H1 (cell line): ENCODE data around the gene ZNF281. TPM values are rescaled to one million over a fixed set of nuclear protein-coding genes. Genes with fewer than 3 reads are reported as not detected.

Experiments
- CTCF ChIA-PET: fragments of 300-600 bp; sonication (Branson Sonifier 250); formaldehyde crosslinking; loops from one replicate; lab custom pipeline; 2021; ENCODE audit not compliant: partially characterized antibody; lab: Charles Lee
- POLR2A ChIA-PET: fragments of 300-600 bp; sonication (Branson Sonifier 250); formaldehyde crosslinking; loops from one replicate; lab custom pipeline; 2021; ENCODE audit warnings: inconsistent platforms; ENCODE audit not compliant: partially characterized antibody; lab: Charles Lee
- DNase-seq, 2 experiments: peaks; one replicate each; pipeline versions ENCODE4 v3.0.0 to v3.0.0-alpha.2; 2010 to 2022; ENCODE audit warnings: low spot score in 2 of 2, low read depth in 1 of 2, mixed read lengths in 1 of 2
- FAIRE-seq: peaks from 2 replicates; lab custom pipeline; 2011; peaks lifted over from hg19 to GRCh38; lab: Jason Lieb, UNC
- H2AFZ ChIP-seq: 2 replicates; pipeline ENCODE4 v1.8.1; 2012; ENCODE audit warnings: low read length, inconsistent platforms
- H2AK5ac ChIP-seq: 2 replicates; pipeline ENCODE4 v1.6.1; 2013; ENCODE audit warnings: low read depth, low read length
- H2BK120ac ChIP-seq: replicated peaks from 2 replicates; pipeline ENCODE3; 2013; ENCODE audit warnings: low read depth, low read length, inconsistent platforms
- H2BK12ac ChIP-seq: 2 replicates; pipeline ENCODE4 v1.6.1; 2013; ENCODE audit warnings: low read depth, low read length
- H2BK15ac ChIP-seq: 2 replicates; pipeline ENCODE4 v1.6.1; 2013; ENCODE audit warnings: low read length
- H2BK20ac ChIP-seq: 2 replicates; pipeline ENCODE4 v1.6.1; 2013; ENCODE audit warnings: low read length
- H2BK5ac ChIP-seq: 2 replicates; pipeline ENCODE4 v1.6.1; 2013; ENCODE audit warnings: low read depth, low read length
- H3K14ac ChIP-seq: 2 replicates; pipeline ENCODE4 v1.6.1; 2013; ENCODE audit warnings: inconsistent platforms; ENCODE audit not compliant: insufficient read length
- H3K18ac ChIP-seq: 2 replicates; pipeline ENCODE4 v1.6.1; 2013; ENCODE audit warnings: low read length; ENCODE audit errors: extremely low read depth
- H3K23ac ChIP-seq: 2 replicates; pipeline ENCODE4 v1.6.1; 2013; ENCODE audit warnings: inconsistent platforms; ENCODE audit not compliant: insufficient read length
- H3K23me2 ChIP-seq: 2 replicates; pipeline ENCODE4 v1.6.1; 2013; ENCODE audit warnings: low read depth, low read length
- H3K27ac ChIP-seq: 2 replicates; pipeline ENCODE4 v1.6.1; 2011; ENCODE audit warnings: low read depth, low read length, inconsistent platforms
- H3K27me3 ChIP-seq, 4 experiments: replicated peaks in 1 of 4; 1 replicate in 1 of 4; 2 replicates in 3 of 4; pipeline versions ENCODE4 v1.6.1 to v1.8.1; 2011 to 2013; ENCODE audit warnings: low read length in 3 of 4, mild to moderate bottlenecking in 3 of 4, inconsistent platforms in 2 of 4, mixed read lengths in 2 of 4, moderate library complexity in 1 of 4; ENCODE audit not compliant: control insufficient read depth in 3 of 4, insufficient read depth in 3 of 4; ENCODE audit errors: extremely low read depth in 1 of 4
- H3K36me3 ChIP-seq, 4 experiments: 2 replicates each; pipeline versions ENCODE4 v1.6.1 to v1.8.1; 2011 to 2013; ENCODE audit warnings: mild to moderate bottlenecking in 4 of 4, low read length in 3 of 4, moderate library complexity in 2 of 4, control low read depth in 1 of 4, inconsistent platforms in 1 of 4; ENCODE audit not compliant: insufficient read depth in 4 of 4, control insufficient read depth in 2 of 4
- H3K4ac ChIP-seq: replicated peaks from 2 replicates; pipeline ENCODE3; 2013; ENCODE audit warnings: low read length, low read depth, mixed read lengths, inconsistent platforms; ENCODE audit not compliant: insufficient read length
- H3K4me1 ChIP-seq, 4 experiments: replicated peaks in 1 of 4; 1 replicate in 1 of 4; 2 replicates in 3 of 4; pipeline versions ENCODE4 v1.6.1 to v1.8.1; 2011 to 2013; ENCODE audit warnings: low read length in 3 of 4, inconsistent platforms in 2 of 4, mixed read lengths in 1 of 4; ENCODE audit not compliant: insufficient read depth in 4 of 4, control insufficient read depth in 3 of 4
- H3K4me2 ChIP-seq, 2 experiments: 2 replicates each; pipeline versions ENCODE4 v1.6.1 to v1.8.1; 2011 to 2013; ENCODE audit warnings: low read depth in 2 of 2, low read length in 2 of 2, control low read depth in 1 of 2, inconsistent platforms in 1 of 2, mild to moderate bottlenecking in 1 of 2; ENCODE audit not compliant: insufficient read depth in 1 of 2
- H3K4me3 ChIP-seq, 4 experiments: fragments of 200-600, 300-600 bp in 1 of 4; sonication (generic), shearing (Covaris generic), sonication (Bioruptor Twin) in 1 of 4; 2 replicates each; pipeline versions ENCODE4 v1.5.1 to v1.8.1; 2011 to 2016; ENCODE audit warnings: low read length in 4 of 4, low read depth in 3 of 4, control low read depth in 2 of 4, inconsistent platforms in 2 of 4, mild to moderate bottlenecking in 2 of 4, mixed read lengths in 1 of 4, moderate library complexity in 1 of 4; ENCODE audit not compliant: insufficient read depth in 2 of 4; ENCODE audit errors: extremely low read depth in 1 of 4
- H3K56ac ChIP-seq: replicated peaks from 2 replicates; pipeline ENCODE3; 2013; ENCODE audit warnings: low read depth, mild to moderate bottlenecking, mixed read lengths, low read length, inconsistent platforms; ENCODE audit not compliant: insufficient read length
- H3K79me1 ChIP-seq: 2 replicates; pipeline ENCODE4 v1.6.1; 2013; ENCODE audit warnings: low read depth, low read length, control low read depth
- H3K79me2 ChIP-seq, 2 experiments: 2 replicates each; pipeline versions ENCODE4 v1.6.1 to v1.8.1; 2012 to 2013; ENCODE audit warnings: low read length in 2 of 2, mild to moderate bottlenecking in 2 of 2, inconsistent platforms in 1 of 2; ENCODE audit not compliant: insufficient read depth in 2 of 2, control insufficient read depth in 1 of 2
- H3K9ac ChIP-seq, 4 experiments: replicated peaks in 1 of 4; 1 replicate in 1 of 4; 2 replicates in 3 of 4; pipeline versions ENCODE4 v1.6.1 to v1.8.1; 2011 to 2013; ENCODE audit warnings: low read depth in 3 of 4, low read length in 3 of 4, control low read depth in 2 of 4, mild to moderate bottlenecking in 2 of 4, moderate library complexity in 2 of 4, inconsistent platforms in 1 of 4; ENCODE audit errors: extremely low read depth in 1 of 4
- H3K9me3 ChIP-seq, 2 experiments: 2 replicates each; pipeline versions ENCODE4 v1.6.1 to v1.8.1; 2012 to 2013; ENCODE audit warnings: mild to moderate bottlenecking in 2 of 2, moderate library complexity in 2 of 2, control low read depth in 1 of 2, inconsistent platforms in 1 of 2, low read depth in 1 of 2, low read length in 1 of 2, mixed read lengths in 1 of 2; ENCODE audit not compliant: insufficient read depth in 2 of 2
- H4K20me1 ChIP-seq, 2 experiments: replicated peaks in 1 of 2; 2 replicates each; pipeline versions ENCODE3 to v1.8.1; 2011 to 2013; ENCODE audit warnings: inconsistent platforms in 2 of 2, low read length in 2 of 2, mild to moderate bottlenecking in 1 of 2; ENCODE audit not compliant: insufficient read depth in 2 of 2, control insufficient read depth in 1 of 2
- H4K5ac ChIP-seq: 2 replicates; pipeline ENCODE4 v1.6.1; 2013; ENCODE audit warnings: low read length, low read depth, mixed read lengths, inconsistent platforms; ENCODE audit not compliant: insufficient read length
- H4K8ac ChIP-seq: 2 replicates; pipeline ENCODE4 v1.8.0; 2013; ENCODE audit warnings: mild to moderate bottlenecking, moderate library complexity, low read length, inconsistent platforms; ENCODE audit not compliant: insufficient read depth; ENCODE audit errors: extremely low read depth
- H4K91ac ChIP-seq: replicated peaks from 2 replicates; pipeline ENCODE3; 2013; ENCODE audit warnings: low read length, mixed read lengths, inconsistent platforms; ENCODE audit not compliant: insufficient read length
- BCL11A ChIP-seq, 2 experiments: IDR thresholded peaks; one replicate each; pipeline ENCODE4 v1.6.1; 2011; ENCODE audit warnings: low read depth in 2 of 2, low read length in 2 of 2, mild to moderate bottlenecking in 2 of 2
- EZH2 ChIP-seq: fragments of 200-600 bp; sonication (generic); IDR thresholded peaks from 2 replicates; pipeline ENCODE4 v1.7.1; 2012; ENCODE audit warnings: low read depth, mild to moderate bottlenecking, moderate library complexity, low read length, inconsistent platforms; ENCODE audit not compliant: severe bottlenecking
- JUND ChIP-seq: IDR thresholded peaks from 2 replicates; pipeline ENCODE4 v1.6.1; 2011; ENCODE audit warnings: mild to moderate bottlenecking, improper control_type of control experiment, low read length
- PHF8 ChIP-seq: fragments of 200-600 bp; sonication (generic); conservative IDR thresholded peaks from 2 replicates; pipeline ENCODE4 v1.7.1; 2012; ENCODE audit warnings: low read depth, mild to moderate bottlenecking, inconsistent platforms, low read length, moderate library complexity
- SUZ12 ChIP-seq: fragments of 200-600 bp; sonication (generic); IDR thresholded peaks from 2 replicates; pipeline ENCODE4 v1.6.1; 2012; ENCODE audit warnings: mild to moderate bottlenecking, inconsistent platforms, low read length, moderate library complexity, mixed read lengths
- TBP ChIP-seq: IDR thresholded peaks from 2 replicates; pipeline ENCODE4 v1.6.1; 2011; ENCODE audit warnings: low read depth, low read length, improper control_type of control experiment
- WGBS, 2 experiments: shearing (Covaris generic) in 1 of 2; methylation state at CpG; one replicate each; pipeline versions ENCODE4 v1.1.6 to v1.1.7; 2013 to 2015; ENCODE audit warnings: low lambda C conversion rate in 2 of 2, mixed read lengths in 2 of 2, inconsistent platforms in 1 of 2, low coverage in 1 of 2, missing lambda C conversion rate in 1 of 2; ENCODE audit not compliant: insufficient replicate concordance in 2 of 2, insufficient coverage in 1 of 2, insufficient read length in 1 of 2; ENCODE audit errors: extremely low coverage in 1 of 2, missing lambda C conversion rate in 1 of 2; 5-methylcytosine and 5-hydroxymethylcytosine counted together
- polyA plus RNA-seq, 7 experiments: library from polyadenylated mRNA; depleted of rRNA in 3 of 7; stranded (reverse) in 5 of 7; unstranded in 2 of 7; fragments of >200 nt in 5 of 7; fragments of 200-250 nt in 2 of 7; gene quantifications; 1 replicate in 5 of 7; 2 replicates in 1 of 7; 4 replicates in 1 of 7; pipeline versions ENCODE4 v1.2.1 to v1.2.3, GENCODE V29; 2011 to 2013; ENCODE audit warnings: missing spikeins in 2 of 7, mixed read lengths in 2 of 7
- total RNA-seq: library from RNA; stranded (reverse); fragmentation: NEBNext Ultra II Directional; extraction: Animal tissue kit (Norgen Biotek cat#: 25700); gene quantifications from 2 replicates; pipeline ENCODE4 v1.2.1, GENCODE V29; 2021

Gene ZNF281
- total and polyA plus RNA-seq, 2 of the 8 experiments (the other 6 are each of a cell fraction or from before 2014, with no cell fraction given), result 19.5 to 61.4 TPM

DNA sequence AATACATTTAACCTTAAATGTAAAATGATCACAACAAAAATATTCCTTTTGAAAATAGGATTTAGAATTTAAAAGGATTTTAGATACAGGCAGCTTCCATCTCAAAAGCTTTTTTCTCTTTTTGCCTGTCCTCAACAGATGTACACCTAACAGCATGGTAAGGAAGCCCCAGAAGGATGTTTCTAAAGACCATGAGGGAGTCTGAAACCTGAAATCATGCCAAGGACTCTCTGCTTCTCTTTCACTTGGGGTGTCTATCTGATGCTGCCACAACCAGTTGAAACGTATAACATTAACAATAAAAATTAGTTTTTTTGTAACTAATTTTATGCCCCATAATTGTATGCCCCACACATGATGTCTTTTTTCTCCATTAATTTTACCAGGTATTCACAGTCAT lies 5.4 kb upstream of the ZNF281 start:
- Histone ChIP-seq H2AFZ (no peak overlapping the region), H3K27ac (no peak overlapping the region)

More for the DNA sequence above, 5.4 kb upstream of the ZNF281 start:
- H4K20me1 ChIP-seq, result no peaks in the 10 kb centered on the region
- H3K4me2 ChIP-seq, result no peak overlapping the region
- no peak overlapping the region for H2BK5ac ChIP-seq
- no peak overlapping the region for H2BK12ac ChIP-seq
- no peak overlapping the region for H2BK120ac ChIP-seq
- H3K14ac ChIP-seq, result no peak overlapping the region
- no peaks in the 10 kb centered on the region; the same call in 1 of the 2 replicates for H3K79me1 ChIP-seq
- no peak overlapping the region for H4K91ac ChIP-seq
- H2AK5ac ChIP-seq, result no peak overlapping the region
- peaks cover 0 to 15% (median 5%) of the 10 kb centered on the region in 4 experiments; a peak in 4 of 8 replicates for H3K36me3 ChIP-seq
- H4K8ac ChIP-seq, result no peak overlapping the region
- ChIA-PET POLR2A (interaction anchor here (0.7 to 1.3 kb wide), 5 partner anchors 8 to 51 kb away, joined by 3 to 5 read pairs (median 3); no protein-coding TSS in a partner anchor), CTCF (interaction anchor here (1.5 to 4.4 kb wide), 3 partner anchors 47 to 135 kb away, joined by 3 to 22 read pairs (median 3); no protein-coding TSS in a partner anchor)
- H3K4me3 ChIP-seq, result no peak overlapping the region
- no peaks in the 10 kb centered on the region for H3K27me3 ChIP-seq
- FAIRE-seq (no peak), DNase-seq (no peak)
- peaks cover 6% of the 10 kb centered on the region; the same call in 1 of the 2 replicates for H3K23me2 ChIP-seq
- no peaks in the 10 kb centered on the region for H3K9me3 ChIP-seq
- no peak overlapping the region for H4K5ac ChIP-seq
- no peak overlapping the region for H3K18ac ChIP-seq
- no peak overlapping the region for H2BK15ac ChIP-seq
- WGBS, 2 experiments, result 69% methylated on average over 1 of the region's 1 CpG; no CpG with 5 or more reads in 1 of the 2 experiments
- H3K4me1 ChIP-seq, result no peaks in the 10 kb centered on the region; a peak in 1 of 7 replicates
- H3K56ac ChIP-seq, result no peak overlapping the region
- TF ChIP-seq SUZ12 (no peak), BCL11A (IDR thresholded peaks at IDR 0.05; ENCODE audit: low read depth in 2 of 2, low read length in 2 of 2) (no peak), PHF8 (no peak), EZH2 (no peak), TBP (no peak), JUND (no peak)
- H2BK20ac ChIP-seq, result no peak overlapping the region
- peaks cover 6 to 77% of the 10 kb centered on the region in 2 experiments; a peak in 3 of 4 replicates for H3K79me2 ChIP-seq
- no peak overlapping the region for H3K23ac ChIP-seq
- no peak overlapping the region for H3K4ac ChIP-seq
- H3K9ac ChIP-seq, result no peak overlapping the region
